HG02840 (cell line): ENCODE results near the gene TTLL3.
"Not testable (repeated sequence)": the region's sequence is repeated elsewhere in the genome, so short reads cannot be mapped to it uniquely, and the experiment has no call there.

Experiments used
- ATAC-seq: cut with Tn5 transposase; IDR thresholded peaks from one replicate; pipeline ENCODE4 v1.9.1; 2021; ENCODE audit warnings: mild to moderate bottlenecking, moderate library complexity, moderate number of reproducible peaks; ENCODE audit not compliant: unreplicated experiment, low FRiP score

The TTLL3 gene

DNA sequence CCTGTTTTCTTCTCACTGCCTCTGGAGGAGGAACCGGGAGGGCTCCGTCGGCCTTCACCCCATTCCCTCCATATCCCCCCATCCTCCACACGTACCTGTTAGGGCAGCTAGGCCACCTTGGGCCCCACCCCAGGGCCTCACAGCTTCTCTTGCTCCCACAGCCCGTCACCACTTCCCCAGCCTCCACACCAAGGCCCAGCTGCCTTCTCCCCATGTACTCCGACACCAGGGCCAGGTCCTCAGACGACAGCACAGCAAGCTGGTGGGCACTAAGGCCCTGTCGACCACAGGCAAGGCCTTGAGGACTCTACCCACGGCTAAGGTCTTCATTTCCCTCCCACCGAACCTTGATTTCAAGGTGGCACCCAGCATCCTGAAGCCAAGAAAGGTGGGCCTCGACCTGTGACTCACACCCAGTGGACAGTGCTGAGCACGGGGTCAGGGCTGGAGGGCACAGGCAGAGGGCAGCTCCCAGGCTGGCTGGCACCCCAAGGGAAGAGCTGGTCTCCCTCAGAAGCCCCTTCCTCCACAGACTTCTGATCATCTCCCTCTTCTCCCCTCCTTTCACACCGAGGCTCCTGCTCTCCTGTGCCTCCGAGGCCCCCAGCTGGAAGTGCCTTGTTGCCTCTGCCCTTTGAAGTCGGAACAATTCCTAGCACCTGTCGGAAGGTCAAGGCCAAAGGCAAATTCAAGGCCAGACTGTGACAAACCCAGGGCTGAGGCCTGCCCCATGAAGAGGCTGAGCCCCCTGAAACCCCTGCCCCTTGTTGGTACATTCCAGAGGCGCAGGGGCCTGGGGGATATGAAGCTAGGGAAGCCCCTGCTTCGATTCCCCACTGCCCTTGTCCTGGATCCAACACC is 24.7 kb downstream of the TTLL3 start:
- ATAC-seq = no peak

GRCh38 chr3:9837701-9838582 is 27.9 kb downstream of the TTLL3 start:
- no peak for ATAC-seq

GRCh38 chr3:9838856-9839255 is 28.8 kb downstream of the TTLL3 start:
- no peak for ATAC-seq

GRCh38 chr3:9841015-9841414 is 31.0 kb downstream of the TTLL3 start:
- no peak for ATAC-seq

- ATAC-seq = peak; percentile 96
Measured at GRCh38 chr3:9843715-9844438, 33.8 kb downstream of the TTLL3 start, which contains the start of gene RPUSD3. TSS of gene RPUSD3 (minus strand) at chr3:9844008. CDS start at chr3:9843990, 18 bp downstream.

DNA sequence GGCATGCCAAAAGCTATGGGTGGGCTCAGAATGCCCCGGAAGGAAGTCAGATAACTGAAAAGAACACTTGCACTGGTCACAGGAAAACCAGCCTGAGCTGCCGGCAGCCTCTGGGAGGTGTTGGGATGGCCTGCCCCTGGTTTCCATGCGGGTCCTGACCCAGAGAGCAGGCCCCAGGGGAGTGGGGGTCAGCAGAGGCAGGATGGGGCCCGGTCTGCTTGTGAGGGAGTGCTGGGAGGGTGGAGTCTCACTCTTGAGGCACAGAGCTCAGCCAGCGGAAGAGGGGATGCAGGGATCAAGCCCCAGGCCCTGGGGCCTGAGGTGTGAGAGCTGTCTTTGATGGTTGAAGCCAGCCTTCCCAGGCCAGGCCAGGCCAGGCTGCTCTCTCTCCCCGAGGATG is 36.2 kb downstream of the TTLL3 start:
- ATAC-seq = no peak

DNA sequence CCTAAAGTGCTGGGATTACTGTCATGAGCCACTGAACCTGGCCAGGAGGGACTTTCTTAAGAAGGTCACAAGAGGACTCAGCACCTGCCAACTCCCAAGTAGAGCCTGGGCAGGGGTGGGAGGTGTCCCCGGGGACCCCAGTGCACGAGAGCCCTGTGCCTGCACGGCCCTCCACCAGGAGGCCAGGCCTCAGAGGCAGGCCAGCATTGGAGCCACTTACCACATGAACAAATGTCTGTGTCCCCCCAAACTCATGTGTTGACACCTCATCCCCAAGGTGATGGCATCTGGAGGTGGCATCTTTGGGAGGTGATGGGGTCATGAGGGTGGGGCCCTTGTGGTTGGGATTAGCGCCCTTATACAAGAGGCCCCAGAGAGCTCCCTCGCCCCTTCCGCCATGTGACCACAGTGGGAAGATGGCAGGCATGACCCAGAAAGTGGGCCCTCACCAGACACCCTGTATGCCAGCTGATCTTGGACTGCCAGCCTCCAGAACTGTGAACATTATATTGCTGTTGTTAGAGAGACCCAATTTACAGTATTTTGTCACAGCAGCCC is 36.9 kb downstream of the TTLL3 start:
- no peak for ATAC-seq

DNA sequence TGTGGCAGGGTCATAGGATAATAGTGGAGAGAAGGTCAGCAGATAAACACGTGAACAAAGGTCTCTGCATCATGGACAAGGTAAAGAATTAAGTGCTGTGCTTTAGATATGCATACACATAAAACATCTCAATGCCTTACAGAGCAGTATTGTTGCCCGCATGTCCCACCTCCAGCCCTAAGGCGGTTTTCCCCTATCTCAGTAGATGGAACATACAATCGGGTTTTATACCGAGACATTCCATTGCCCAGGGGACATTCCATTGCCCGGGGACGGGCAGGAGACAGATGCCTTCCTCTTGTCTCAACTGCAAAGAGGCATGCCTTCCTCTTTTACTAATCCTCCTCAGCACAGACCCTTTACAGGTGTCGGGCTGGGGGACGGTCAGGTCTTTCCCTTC is 37.8 kb downstream of the TTLL3 start:
- ATAC-seq = not testable (repeated sequence)

DNA sequence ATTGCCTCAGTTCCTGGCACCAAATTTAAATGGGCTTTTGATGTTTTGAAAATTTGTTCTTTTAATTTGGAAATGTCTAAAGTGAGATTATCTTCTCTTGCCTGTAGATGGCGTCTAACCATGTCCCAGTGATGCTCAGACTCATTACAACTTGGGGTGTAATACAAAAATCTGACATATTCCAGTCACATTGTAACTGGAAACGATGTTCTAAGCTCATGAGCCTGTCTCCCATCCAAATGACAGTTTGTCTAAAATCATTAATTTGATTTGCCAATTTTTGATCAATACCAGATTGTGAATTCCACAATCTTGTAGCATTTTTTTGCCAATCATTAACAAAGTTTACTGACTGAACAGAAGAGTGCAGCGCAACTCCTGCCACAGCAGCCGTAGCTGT is 38.8 kb downstream of the TTLL3 start:
- not testable (repeated sequence) for ATAC-seq

- ATAC-seq = not testable (repeated sequence)
Measured at GRCh38 chr3:9851383-9851782, 41.3 kb downstream of the TTLL3 start.

DNA sequence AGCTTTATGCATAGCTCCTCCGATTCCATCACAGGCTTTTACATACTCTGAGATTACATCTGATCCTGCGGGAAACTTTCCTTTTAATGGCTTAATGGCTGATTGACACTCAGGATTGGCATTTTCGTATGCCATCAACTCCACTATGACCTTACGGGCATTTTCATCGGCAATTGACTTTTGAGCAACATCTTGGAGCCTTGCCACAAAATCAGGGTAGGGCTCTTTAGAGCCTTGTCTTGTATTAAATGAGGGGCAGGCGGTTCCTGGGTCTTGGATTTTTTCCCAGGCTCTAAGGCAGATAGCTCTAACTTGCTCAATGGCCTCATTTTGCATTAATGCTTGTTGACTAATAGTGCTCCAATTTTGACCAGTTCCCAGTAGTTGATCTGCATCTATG is 41.9 kb downstream of the TTLL3 start:
- ATAC-seq = not testable (repeated sequence)

- ATAC-seq = no peak
Measured at GRCh38 chr3:9852528-9852927, 42.5 kb downstream of the TTLL3 start.

DNA sequence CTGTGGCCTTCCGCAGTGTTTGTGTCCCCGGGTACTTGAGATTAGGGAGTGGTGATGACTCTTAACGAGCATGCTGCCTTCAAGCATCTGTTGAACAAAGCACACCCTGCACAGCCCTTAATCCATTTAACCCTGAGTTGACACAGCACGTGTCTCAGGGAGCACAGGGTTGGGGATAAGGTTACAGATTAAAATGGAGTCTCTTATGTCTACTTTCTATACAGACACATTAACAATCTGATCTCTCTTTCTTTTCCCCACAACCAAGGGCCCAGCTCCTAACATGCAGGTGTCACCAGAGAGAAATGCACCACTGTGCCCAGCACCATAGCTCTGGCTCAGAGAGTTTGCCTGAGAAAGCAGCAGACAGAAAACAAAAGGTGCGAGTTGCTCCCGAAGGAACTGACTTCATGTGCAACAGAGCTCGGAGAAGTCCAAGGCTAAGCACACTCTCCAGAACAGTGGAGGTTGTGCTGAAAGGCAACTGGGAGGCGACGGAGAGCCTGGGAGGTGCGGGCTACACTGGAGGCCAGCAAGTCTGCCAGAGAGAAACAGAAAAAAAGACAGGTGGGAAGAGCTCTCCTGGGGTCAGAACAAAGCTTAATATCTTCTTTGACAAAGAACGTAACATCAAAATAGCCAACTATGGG is 44.4 kb downstream of the TTLL3 start:
- not testable (repeated sequence) for ATAC-seq

DNA sequence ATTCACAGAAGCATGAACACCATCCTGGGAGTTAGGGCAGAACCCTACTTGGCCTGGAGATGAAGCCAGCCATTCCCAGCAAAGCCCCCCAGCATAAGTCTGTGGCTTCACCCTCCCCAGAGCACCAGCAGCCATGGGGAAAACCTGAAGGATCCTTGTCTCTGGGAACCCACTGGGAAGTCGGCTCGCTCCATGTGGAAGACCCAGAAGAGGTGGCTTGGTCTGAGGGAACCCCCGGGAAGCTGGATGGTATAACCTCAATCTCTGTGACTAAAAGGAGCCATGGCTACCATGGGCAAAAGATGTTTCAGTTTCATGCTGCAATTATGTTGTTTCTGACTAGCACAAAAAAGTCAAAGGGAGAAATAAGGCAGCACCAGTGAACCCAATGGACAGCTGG is 45.5 kb downstream of the TTLL3 start:
- no peak for ATAC-seq

DNA sequence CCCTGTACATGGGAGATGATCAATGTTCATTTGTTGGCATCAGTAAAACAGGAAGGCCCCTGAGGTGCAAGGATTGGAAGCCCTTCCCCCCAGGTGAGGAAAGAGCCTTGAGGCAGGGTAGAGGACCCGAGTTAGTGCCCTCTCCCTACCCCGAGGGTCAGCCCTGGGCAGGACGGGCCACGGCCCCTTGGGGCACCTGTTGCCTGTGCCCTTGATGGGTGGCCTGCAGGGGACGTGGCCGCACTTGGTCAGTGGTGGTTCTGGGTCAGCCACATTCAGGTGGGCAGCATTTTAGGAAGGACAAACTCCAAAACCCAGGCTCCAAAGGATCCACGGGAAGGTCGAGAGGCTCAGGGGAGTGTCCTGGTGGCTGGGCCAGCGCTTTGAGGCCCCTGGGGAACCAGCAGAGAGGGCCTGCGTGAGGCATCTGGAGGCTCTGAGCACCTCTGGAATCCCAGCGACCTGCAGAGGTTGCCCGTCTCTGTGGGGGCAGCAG is 49.5 kb downstream of the TTLL3 start:
- ATAC-seq = no peak

DNA sequence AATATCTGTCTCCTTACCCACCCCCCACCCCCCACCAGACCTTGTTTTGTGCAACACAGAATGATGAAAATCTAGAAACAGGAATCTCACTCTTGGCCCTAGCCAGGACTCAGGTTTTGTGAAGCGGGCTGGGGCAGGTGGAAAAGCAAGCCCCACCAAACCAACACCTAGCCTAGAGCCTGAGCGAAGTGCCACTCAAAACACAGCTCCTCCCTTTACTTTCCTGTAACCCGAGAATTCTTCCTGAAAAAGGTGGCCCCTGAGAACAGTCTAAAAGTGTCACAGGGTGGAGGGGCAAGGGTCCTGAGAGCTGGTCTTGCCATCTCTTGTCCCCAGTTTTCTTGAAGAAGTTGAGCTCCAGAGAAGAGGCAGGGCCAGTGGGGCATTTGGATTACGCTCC is 51.1 kb downstream of the TTLL3 start:
- no peak for ATAC-seq

- ATAC-seq = no peak
Measured at GRCh38 chr3:9861626-9862130, 51.6 kb downstream of the TTLL3 start.

DNA sequence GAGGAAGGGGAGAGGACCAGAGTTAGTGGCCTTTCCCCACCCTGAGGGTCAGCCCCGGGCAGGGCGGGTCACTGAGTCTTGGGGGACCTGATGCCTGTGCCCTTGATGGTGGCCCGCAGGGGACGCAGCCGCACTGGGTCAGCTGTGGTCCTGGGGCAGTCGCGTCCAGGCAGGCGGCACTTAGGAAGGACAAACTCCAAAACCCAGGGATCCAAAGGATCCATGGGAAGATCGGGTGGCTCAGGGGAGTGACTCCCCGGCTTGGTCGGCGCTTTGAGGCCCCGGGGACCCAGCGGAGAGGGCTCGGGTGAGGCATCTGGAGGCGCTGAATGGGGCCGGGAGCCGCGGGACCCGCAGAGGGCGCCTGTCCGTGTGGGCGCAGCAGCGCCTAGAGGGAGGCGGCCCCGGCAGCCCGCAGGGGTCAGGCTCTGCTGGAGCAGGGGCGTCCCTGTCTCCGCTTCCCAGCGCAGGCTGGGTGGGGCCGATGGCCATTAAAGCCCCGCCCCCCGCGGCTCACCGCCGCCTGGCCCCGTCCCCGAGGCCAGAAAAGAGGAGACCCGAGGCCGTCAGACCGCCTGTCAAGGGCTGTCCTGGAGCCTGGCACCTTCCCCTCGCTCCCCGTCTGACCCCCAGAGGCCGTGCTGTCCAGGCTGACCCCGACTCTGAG is 52.5 kb downstream of the TTLL3 start:
- ATAC-seq = no peak
